ENCODE results near the gene CAPN8.

The CAPN8 gene

DNA sequence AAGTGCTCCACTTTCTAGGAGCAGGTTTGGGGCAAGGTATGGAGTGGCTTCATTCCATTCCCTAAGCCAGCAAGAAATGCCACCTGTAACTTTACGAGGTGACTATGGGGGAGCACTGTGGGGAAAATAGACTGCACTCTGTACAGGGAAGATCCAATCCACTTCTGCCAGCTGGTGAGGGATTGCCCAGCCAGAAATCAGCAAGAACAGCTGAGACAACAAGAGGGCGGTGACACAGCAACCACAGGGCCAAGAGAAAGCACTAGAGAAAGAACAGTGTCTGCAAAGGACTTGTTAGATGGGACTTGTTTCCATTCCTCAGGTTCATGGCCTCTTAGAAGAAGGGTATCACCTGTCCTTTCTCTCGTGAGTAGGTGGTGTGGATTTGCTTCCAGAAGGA lies 19.6 kb downstream of the CAPN8 start:
- no peaks in the 10 kb centered on the region for H3K36me3 ChIP-seq (ENCODE audit: insufficient read depth, low read length)
- no peak overlapping the region for H3K9ac ChIP-seq (ENCODE audit: low read length)
- TF ChIP-seq, protein P1, sequence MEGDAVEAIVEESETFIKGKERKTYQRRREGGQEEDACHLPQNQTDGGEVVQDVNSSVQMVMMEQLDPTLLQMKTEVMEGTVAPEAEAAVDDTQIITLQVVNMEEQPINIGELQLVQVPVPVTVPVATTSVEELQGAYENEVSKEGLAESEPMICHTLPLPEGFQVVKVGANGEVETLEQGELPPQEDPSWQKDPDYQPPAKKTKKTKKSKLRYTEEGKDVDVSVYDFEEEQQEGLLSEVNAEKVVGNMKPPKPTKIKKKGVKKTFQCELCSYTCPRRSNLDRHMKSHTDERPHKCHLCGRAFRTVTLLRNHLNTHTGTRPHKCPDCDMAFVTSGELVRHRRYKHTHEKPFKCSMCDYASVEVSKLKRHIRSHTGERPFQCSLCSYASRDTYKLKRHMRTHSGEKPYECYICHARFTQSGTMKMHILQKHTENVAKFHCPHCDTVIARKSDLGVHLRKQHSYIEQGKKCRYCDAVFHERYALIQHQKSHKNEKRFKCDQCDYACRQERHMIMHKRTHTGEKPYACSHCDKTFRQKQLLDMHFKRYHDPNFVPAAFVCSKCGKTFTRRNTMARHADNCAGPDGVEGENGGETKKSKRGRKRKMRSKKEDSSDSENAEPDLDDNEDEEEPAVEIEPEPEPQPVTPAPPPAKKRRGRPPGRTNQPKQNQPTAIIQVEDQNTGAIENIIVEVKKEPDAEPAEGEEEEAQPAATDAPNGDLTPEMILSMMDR (IDR thresholded peaks at IDR 0.05; ENCODE audit: low read length) = no peak
- TF ChIP-seq EZH2 (IDR thresholded peaks at IDR 0.05; ENCODE audit: borderline replicate concordance, low read length) = no peak
- H3K9me3 ChIP-seq (ENCODE audit: low read length) = no peaks in the 10 kb centered on the region
- H3K4me1 ChIP-seq (ENCODE audit: insufficient read depth, low read length, severe bottlenecking) = no peaks in the 10 kb centered on the region
- H3K4me3 ChIP-seq (ENCODE audit: low read depth, low read length, poor library complexity, severe bottlenecking) = no peak overlapping the region
- no peaks in the 10 kb centered on the region for H3K27me3 ChIP-seq (ENCODE audit: insufficient read depth, low read length)
- no peaks in the 10 kb centered on the region for H3F3A ChIP-seq (ENCODE audit: insufficient read depth, low read length)
- no peaks in the 10 kb centered on the region for H4K20me1 ChIP-seq (ENCODE audit: insufficient read depth, low read length)
- no peaks in the 10 kb centered on the region for H3K9me2 ChIP-seq (ENCODE audit: low read depth, low read length)
- H2AFZ ChIP-seq (ENCODE audit: low read length) = no peak overlapping the region
- no peaks in the 10 kb centered on the region for H3K79me2 ChIP-seq (ENCODE audit: insufficient read depth, low read length)
- H3K4me2 ChIP-seq (ENCODE audit: low read length) = no peak overlapping the region
- no peak overlapping the region for H3K27ac ChIP-seq (ENCODE audit: low read depth, low read length, poor library complexity, severe bottlenecking)

DNA sequence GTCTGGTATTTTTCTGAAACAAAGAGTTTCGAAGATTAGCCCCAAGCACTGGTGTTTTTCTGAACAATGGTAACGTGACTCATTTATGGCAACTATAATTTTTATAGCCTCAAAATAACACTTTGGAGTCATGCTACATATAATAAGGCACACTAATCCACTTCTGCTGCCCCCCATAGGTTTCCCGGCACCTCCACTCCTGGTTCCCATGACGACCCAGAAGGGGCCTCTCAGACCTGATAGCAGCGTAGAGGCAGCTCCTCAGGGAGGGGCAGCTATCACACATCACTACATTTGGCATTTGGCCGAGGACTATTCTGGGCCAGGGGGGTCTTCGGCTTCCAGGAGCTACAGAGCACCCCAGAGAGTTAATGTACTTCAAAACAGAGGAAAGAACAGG lies 23.3 kb downstream of the CAPN8 start:
- H3K4me2 ChIP-seq (ENCODE audit: low read length) = no peak overlapping the region
- no peaks in the 10 kb centered on the region for H3K79me2 ChIP-seq (ENCODE audit: insufficient read depth, low read length)
- H3K9me3 ChIP-seq (ENCODE audit: low read length) = no peaks in the 10 kb centered on the region
- H3K36me3 ChIP-seq (ENCODE audit: insufficient read depth, low read length) = no peaks in the 10 kb centered on the region
- no peaks in the 10 kb centered on the region for H4K20me1 ChIP-seq (ENCODE audit: insufficient read depth, low read length)
- H2AFZ ChIP-seq (ENCODE audit: low read length) = no peak overlapping the region
- H3K4me3 ChIP-seq (ENCODE audit: low read depth, low read length, poor library complexity, severe bottlenecking) = no peak overlapping the region
- H3K9me2 ChIP-seq (ENCODE audit: low read depth, low read length) = no peaks in the 10 kb centered on the region
- H3K4me1 ChIP-seq (ENCODE audit: insufficient read depth, low read length, severe bottlenecking) = no peaks in the 10 kb centered on the region
- TF ChIP-seq, protein P1 (IDR thresholded peaks at IDR 0.05; ENCODE audit: low read length) = no peak
- TF ChIP-seq EZH2 (IDR thresholded peaks at IDR 0.05; ENCODE audit: borderline replicate concordance, low read length) = no peak
- no peaks in the 10 kb centered on the region for H3F3A ChIP-seq (ENCODE audit: insufficient read depth, low read length)
- no peak overlapping the region for H3K27ac ChIP-seq (ENCODE audit: low read depth, low read length, poor library complexity, severe bottlenecking)
- no peaks in the 10 kb centered on the region; the same call in 1 of the 2 replicates for H3K27me3 ChIP-seq (ENCODE audit: insufficient read depth, low read length)
- H3K9ac ChIP-seq (ENCODE audit: low read length) = no peak overlapping the region

DNA sequence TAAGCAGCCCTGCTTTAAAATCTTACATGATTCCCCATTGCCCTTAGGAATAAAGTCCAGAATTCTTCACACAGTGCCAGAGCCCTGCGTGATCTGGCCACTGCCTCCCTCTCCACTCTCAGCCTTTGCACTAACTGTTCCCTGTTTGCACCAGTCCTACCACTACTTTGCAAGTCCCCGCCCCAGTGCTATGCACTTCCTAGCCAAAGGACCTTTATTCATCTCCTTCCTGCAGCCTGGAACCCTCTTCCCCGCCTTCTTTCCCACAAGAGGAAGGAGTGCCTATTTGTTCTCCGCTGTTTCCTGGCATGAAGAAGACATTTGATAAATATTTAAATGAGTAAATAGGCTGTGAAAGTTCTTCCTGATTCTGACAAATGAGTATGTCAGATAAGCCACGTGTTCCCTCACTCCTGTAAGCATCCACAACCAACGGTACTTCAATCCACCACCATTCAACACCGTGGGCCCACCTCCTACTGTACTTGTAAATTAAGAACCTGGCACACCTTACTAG lies 23.9 kb downstream of the CAPN8 start:
- H4K20me1 ChIP-seq (ENCODE audit: insufficient read depth, low read length) = no peaks in the 10 kb centered on the region
- H3F3A ChIP-seq (ENCODE audit: insufficient read depth, low read length) = no peaks in the 10 kb centered on the region
- no peaks in the 10 kb centered on the region for H3K9me2 ChIP-seq (ENCODE audit: low read depth, low read length)

More for the DNA sequence above, 23.9 kb downstream of the CAPN8 start:
- H3K36me3 ChIP-seq (ENCODE audit: insufficient read depth, low read length) = no peaks in the 10 kb centered on the region
- no peaks in the 10 kb centered on the region for H3K9me3 ChIP-seq (ENCODE audit: low read length)
- H3K4me2 ChIP-seq (ENCODE audit: low read length) = no peak overlapping the region
- H3K9ac ChIP-seq (ENCODE audit: low read length) = no peak overlapping the region
- no peak overlapping the region for H2AFZ ChIP-seq (ENCODE audit: low read length)
- H3K4me1 ChIP-seq (ENCODE audit: insufficient read depth, low read length, severe bottlenecking) = no peaks in the 10 kb centered on the region
- H3K4me3 ChIP-seq (ENCODE audit: low read depth, low read length, poor library complexity, severe bottlenecking) = no peak overlapping the region
- no peak overlapping the region for H3K27ac ChIP-seq (ENCODE audit: low read depth, low read length, poor library complexity, severe bottlenecking)
- no peak for TF ChIP-seq EZH2 (IDR thresholded peaks at IDR 0.05; ENCODE audit: borderline replicate concordance, low read length)
- TF ChIP-seq, protein P1 (IDR thresholded peaks at IDR 0.05; ENCODE audit: low read length) = no peak
- H3K79me2 ChIP-seq (ENCODE audit: insufficient read depth, low read length) = no peaks in the 10 kb centered on the region
- no peaks in the 10 kb centered on the region; the same call in 1 of the 2 replicates for H3K27me3 ChIP-seq (ENCODE audit: insufficient read depth, low read length)

Measured in OCI-LY1 (cell line).